HG03095 (cell line): ENCODE results near the gene DDC.
"Not testable (repeated sequence)": the region's sequence is repeated elsewhere in the genome, so short reads cannot be mapped to it uniquely, and the experiment has no call there.

Source experiments
- ATAC-seq: cut with Tn5 transposase; IDR thresholded peaks from one replicate; pipeline ENCODE4 v1.9.1; 2021; ENCODE audit warnings: moderate library complexity; ENCODE audit not compliant: unreplicated experiment

The DDC gene

DNA sequence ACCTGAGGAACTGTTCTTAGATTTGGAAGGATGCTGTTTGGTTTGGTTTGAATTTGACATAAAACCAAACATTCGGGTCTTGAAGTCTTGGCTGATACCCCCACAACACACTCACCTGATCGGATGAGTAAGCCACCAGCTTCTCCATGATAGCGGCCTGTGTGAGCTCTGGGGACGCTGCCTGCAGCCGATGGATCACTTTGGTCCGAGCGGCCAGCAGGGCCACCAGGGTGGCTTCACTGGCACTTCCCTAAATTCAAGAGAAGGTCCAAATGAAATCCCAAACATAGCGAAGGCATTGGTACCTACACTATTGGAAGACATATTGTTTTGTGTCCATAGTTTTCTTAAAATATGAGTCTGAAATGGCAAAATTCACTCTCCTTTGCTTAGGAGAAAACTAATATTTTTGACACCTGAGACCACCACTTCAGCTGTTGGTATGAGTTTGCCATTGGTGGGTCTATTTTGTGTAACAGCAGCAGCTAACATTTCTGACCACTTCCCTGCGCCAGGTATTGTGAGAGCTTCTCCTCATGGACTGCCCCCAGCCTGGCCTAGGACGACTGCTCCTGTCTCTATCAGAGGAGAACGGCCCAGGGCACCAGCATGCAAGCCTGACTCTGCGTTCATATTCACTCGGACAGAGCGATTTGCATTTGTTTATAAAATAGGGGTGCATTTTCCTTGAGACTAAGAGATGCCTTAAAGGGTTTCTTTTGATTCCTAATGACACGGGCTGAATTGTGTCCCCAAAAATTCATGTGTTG lies 35.9 kb downstream of the DDC start:
- no peak for ATAC-seq

DNA sequence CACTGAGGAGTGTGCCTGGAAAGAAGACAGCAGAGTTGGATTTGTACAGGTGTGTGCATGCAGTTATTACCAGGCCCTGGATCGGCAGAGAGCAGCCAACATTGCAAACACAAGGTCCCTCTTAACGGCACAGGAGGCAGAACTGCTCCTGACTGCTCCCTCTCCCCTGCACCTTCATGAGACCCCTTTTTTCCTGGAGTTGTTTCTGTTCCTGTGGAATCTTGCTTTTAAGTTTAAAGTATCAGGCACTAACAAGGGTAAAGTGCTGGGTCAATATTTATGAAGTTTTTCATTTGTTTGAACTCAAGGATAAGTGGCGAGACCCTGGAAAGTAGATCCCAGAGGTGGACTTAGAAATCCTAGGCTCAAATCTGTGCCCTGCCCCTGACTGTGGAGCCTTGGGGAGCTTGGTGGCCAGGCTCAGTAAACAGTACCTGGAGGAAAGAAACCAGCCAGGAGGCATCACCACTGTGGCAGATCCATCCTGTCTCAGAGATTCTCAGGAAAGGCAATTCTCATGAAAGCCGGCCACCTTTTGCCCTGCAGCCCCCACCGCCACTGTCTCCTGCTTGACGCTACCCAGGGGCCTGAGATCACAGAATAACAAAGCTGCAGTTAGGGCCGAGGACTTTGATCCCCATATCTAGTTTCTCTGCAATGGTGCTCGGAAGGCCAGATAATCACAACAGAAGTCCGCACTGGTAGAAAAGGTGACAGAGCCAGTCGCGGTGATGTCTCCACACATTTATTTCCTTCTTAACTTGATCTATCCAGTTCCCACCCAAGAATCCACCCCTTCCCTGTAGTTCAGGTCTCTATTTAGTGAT lies 36.7 kb downstream of the DDC start:
- no peak for ATAC-seq

DNA sequence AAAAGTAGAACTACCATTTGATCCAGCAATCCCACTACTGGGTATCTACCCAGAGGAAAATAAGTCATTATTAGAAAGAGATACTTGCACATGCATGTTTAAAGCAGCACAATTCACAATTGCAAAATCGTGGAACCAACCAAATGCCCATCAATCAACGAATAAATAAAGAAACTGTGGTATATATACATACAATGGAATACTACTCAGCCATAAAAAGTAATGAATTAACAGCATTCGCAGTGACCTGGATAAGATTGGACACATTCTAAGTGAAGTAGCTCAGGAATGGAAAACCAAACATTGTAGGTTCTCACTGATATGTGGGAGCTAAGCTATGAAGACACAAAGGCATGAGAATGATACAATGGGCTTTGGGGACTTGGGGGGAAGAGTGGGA lies 45.9 kb downstream of the DDC start:
- ATAC-seq, result not testable (repeated sequence)

DNA sequence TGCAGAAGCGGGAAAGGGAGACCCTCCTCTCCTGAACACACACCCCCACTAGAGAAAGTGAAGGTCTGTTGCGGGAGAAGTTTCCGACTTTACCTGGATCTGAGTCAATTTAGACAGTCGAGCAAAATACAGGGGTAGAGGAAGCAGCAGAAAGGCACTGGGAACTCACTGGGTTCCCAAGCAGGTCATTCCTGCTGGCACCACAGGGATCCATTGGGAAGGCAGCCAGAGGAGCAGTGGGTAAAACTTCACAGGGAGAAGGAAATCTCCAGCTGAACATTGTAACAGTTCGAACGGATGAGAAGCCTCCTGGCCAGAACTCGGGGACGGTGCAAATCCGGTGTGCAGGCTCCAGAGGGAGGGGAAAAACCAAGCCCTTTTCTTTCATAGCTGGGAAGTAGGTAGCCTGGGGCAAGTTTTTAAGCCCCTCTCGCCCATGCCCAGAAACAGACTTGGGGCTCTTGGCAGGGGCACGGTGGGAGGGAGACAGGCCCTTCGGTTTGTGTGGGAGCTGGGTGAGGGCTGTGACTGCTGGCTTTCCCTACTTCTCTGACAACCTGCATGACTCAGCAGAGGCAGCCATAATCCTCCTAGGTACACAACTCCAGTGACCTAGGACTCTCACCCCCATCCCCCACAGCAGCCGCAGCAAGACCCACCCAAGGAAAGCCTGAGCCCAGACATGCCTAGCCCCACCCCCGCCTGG lies 51.9 kb downstream of the DDC start:
- no peak for ATAC-seq

DNA sequence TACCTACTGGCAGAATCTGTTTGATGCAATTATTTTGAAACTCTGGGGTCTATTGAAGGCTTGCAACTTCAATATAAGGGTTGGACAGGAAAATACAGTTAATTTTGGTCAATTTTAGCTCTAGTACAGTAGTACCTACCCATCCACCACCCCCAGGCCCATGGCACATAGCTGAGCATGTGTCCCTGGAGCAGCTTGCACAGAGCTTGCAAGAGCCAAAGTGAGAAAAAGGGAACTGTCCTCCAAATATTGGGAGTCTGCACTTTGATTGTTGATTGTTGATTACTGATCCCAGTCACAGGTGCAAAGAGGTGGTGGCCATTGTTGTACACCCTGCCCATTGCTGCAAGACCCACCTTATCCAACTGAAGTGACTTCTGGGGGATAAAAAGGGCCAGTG lies 52.8 kb downstream of the DDC start:
- ATAC-seq, result no peak

DNA sequence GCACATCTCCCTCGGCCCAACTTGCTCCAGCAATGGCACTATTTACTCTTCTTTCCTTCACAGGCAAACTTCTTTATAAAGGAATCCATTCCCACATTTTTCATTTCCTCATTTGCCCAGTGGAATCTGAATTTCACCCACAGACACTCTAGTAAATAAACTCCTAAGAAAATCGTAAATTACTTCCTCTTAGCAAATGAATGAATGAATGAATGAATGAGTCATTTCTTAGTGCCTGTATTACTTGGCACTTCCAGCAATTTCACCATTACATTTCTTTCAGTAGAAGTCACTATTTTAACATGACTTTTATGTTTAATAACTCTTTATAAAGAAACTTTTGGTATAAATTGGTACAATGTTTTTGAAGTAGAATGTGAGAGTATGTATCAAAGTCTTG lies 55.7 kb downstream of the DDC start:
- ATAC-seq, result no peak

DNA sequence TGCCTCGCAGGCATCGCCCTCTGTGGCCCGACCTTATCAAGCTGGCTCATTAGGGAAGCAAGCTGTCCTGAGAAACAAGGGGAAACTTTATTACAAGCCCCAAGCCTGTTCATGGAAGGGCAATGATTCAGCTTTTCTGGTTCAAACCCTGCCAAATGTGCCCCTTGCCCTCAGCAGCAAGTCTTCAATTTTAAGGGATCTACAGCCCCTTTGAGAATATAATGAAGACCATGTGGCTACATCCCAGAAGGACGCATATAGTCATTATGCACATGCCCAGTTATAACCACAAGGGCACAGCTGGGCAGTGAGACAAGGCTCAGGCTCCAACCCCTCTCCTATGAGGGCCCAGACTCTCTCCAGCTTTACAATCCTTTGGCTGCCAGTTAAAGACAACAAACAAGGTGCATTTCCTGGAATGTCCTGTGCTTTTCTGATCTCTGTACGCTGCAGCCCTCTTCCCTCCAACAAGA lies 56.7 kb downstream of the DDC start:
- ATAC-seq, result no peak

DNA sequence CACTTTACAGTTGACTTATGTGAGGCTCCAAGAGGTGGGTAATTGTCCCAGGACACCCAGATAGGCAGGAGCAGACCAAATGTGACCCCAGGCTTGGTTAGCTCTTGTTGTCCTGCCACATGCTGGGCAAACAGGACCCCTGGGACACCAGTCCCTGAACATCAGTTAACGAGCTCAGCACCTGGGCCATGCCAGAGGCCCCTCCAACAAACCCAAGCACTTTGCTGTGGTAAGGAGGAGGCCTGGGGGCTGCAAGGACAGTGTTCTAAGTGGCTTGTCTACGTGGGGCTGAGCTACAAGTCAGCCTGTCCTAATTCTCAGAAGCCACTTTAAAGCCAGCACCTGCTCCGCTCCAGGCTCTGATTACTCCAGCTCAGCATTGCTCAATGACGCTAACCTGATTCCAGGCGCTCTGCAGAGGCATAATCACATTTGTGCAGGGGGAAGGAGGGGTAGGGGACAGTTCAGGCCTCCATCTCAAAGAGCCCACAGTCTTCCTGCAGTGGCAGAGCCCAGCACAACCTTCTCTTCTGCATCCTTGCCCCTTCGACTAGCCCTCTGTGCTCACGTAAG lies 57.2 kb downstream of the DDC start:
- no peak for ATAC-seq

DNA sequence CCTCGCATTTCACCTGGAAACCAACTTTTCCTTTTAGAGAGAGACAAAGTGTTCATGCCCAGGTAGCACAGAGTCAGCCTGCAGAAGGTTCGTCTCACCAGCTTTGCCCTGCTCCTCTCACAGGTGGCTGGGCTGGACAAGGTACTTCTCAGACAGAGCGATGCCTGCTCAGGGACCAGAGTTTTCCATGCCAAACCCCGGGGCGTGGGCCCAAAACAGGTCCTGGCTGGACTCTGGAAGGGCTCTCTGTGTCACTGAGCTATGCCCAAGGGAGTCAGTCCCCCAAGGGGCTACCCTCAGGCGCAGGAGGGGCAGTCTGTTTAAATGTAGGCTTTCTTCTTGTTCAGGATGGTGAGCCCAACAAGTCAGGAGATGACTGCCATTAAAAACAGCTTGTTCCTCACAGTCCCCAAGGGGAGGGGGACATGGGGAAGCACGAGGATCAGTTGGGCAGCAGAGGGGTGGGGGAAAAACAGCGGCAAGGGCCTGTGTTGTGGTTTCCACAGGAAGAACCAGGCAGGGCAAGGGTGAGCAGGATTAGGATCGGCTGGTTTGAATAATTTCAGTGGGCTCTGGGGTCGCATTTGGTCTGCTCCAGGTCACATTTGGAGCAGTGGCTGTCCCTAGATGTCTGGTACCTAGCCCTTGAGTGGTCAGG lies 59.5 kb downstream of the DDC start:
- no peak for ATAC-seq

DNA sequence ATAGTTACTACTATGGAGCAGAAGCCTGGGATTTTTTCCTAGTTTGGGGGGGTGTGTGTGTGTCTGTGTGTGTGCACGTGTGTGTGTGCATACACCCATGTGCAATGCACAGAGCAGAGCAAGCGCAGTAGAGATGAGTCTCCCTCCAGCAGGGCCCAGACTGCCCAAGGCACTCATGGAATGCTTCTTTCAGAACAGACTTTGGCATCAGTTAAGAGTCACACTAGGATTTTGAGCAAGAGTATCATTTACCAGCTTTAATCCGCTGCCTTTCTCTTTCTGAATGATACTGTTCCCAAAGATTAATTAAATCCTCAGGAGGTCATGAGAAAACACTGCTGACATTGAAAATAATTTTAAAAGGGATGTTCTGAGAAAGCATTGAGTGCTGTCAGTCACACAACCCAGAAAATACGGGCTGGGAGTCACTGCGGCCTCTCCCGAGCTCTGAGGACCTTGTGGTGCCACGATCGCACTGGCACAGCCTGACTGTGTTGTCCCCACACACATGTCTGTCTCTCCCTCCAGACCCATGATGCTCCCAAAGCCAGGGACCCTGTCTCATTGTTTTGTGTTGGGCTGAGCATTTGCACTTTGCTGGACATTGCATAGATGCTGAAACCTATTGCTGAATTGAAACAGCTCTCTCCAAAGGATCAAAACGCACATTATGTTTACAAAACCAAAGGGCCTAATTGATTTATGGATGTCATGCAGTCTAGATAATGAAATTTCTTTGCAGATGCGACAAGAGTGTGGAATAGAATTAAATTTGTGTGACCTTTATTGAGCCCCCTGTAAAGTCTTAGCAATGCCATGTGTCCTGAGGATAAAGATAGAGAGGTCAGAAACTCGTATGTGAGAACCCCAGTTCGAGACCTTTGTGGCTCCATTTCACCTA lies 60.3 kb downstream of the DDC start:
- no peak for ATAC-seq

DNA sequence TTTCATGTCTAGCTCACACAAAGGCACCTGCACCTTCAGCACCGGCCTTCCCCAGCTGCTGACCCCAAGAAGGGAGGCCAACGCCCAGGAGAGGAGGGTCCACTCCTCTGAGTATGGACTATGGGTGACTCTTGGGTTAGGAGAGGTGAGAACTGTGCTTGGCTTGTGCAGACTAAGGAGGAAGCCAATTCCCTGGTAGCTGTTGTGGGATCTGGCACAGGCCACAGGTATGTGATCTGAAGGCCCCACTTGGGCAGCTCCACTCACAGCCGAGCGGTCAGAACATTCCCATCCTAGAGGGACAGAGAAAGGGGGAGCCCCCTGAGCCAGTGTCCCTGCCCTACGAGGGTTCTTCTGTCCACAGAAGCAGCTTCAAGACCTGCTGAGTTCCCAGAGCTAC lies 62.3 kb downstream of the DDC start:
- ATAC-seq, result no peak

DNA sequence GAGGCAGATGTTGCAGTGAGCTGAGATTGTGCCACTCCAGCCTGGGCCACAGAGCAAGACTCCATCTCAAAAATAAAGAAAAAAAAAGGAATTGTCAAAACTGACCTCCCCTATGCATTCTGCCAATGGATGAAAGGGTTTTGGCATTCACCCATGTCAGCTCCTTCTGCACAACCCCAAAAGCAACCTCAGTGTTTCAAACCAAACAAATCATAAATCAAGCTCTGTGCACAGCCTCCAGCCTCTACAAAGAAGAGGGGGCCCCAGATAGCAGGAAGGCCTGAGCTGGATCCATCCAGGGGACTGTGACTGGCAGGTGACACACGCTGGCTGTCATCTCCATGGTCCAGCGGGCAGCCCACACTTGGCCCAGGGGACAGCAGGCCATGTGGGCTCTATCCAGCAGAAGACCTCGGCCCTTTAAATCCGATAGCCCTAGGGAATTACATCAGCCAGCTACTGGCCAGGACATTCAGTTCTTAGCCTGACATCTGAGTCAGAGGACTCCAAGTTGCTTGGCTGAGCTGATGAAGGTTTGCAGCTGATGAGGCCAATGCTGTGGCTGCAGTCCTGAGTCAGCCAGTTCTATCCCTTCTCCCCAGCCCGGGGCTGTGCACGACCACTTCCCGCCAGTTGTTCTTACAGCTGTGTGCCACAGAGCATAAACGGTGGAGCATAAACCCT lies 63.1 kb downstream of the DDC start:
- no peak for ATAC-seq

DNA sequence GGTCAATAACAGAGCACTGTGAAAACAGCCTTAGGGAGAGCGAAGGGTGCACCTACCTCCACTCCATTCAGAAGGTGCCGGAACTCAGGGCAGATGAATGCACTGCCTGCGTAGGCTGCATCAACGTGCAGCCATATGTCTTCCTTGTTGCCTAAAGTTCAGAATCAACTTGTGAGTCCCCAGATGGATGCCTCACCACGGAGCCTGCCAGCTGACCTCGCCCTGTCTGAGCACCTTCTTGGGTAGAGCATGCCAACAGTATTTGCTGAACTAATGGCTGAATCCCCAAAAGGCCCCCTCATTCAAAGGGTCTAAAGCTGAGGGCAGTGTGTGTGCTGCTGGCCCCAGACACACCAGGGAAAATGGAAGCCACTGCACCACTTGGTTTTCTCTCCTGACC lies 66.1 kb downstream of the DDC start:
- ATAC-seq, result no peak

DNA sequence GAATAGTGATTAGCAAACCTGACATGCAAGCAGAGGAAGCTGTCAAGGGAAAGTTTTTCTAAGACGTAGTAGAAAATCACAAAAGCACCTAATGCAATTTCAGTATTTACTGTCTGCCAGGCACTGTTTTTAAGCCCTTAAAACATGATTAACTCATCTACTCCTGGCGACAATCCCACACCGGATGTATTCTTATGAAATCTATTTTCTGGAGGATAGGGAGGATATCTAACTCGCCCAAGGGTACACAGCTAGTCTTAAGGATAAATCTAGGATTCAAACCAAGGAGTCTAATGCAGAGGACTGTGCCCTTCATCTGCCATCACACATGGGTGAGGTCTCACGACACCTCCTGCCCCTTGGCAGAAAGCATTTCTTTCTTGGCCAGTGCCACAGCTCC lies 67.2 kb downstream of the DDC start:
- no peak for ATAC-seq

DNA sequence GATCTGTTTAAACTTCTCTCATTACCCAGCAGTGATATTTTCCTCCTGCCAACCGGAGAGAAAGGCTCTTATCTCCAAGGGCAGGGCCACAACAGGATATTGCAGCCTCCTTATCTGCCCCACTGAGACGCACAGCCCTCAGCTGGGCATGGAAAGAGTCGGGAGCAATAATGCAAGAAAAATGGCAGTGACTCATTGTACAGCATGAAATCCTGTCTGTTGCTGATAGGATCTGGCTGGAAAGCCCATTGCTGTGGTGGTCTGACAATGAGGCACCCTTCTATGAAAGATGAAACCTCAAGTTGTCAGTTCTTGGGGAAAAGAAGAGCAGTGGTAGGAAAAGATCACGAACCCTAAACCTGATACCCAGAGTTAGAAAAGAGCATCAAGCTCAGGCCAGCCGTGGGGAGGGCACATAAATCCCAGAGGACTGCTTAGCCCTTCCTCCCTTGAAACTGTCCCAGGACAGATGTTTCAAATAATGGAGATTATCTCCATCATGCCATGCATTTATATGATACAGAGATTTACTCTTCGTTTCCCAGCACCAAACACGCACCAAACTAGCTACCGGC lies 68.0 kb downstream of the DDC start:
- ATAC-seq, result no peak

DNA sequence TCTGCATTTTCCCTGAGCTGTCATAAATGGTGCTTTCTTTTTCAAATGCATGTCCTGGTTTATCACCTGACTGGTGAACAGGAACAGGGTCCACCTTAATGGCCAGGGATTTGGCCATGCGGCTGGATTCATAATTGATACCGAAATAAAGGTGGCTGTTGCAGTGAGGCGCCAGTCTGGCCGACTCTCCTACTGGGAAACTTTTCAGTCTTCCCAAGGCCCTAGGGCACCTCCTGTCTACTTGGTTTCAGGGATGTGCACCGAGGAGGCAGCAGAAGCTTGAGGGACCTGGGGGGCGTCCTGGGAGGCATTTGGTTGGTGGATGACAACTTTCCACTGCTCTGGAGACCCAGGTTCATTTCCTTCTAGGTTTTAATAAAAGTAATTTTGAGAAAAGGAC lies 68.6 kb downstream of the DDC start:
- no peak for ATAC-seq

DNA sequence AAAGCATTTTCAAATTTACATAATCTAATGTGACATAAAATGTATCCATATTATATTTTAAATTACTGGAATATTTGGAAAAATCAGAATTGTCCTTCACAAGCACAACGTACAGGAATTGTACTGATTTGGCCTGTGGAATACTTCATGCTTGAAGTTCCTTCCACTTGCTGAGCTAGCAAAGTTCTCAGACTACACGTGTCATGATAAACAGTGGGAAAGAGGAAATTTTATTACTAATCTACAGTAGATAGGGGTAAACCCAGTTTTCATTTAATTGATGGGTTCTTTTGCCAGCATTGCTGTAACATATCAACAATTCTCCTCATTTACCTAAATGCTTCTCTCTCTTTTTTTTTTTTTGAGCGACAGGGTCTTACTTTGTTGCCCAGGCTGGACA lies 69.5 kb downstream of the DDC start:
- no peak for ATAC-seq

DNA sequence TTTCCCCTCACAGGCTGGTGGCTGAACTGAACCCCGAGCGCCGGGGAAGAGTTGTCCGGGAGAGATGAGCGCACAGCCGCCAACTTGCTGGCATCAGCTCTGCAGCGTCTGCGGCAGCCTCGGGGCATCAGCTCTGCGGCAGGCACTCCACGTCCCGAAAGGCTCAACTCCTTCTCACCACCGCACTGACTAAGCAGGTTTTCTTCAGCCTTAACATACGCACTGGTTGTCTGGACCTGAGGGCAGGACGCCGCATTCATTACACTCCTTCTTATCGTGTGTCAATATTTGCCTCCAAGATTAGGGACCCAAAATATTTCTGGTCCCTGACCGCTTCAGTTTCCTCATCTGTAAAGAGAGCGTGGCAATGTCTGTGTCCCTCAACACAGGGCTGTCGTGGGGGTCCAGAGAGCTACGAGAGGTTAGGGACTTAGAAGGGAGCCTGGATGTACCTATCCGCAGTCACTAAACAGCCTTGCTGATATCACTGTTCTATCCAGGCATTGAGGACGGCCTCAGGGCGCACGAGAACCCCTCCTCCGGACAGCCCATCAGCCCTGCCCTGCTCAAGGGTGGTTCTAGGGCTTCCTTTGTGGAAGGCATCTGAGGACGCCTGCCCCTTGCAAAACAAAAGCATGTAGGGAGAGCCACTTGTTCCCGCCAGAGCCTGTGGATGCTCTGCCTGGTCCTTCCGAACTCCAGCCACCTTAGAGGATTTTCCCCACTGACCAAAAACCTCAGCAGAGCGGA lies 72.3 kb downstream of the DDC start:
- ATAC-seq, result no peak
